ENCODE data around the gene NFATC3. TPM values are rescaled to one million over a fixed set of nuclear protein-coding genes. Genes with fewer than 3 reads are reported as not detected.

Gene NFATC3
- total RNA-seq, 2 donors from 2014 or later = 51.1 to 56.7 TPM

DNA sequence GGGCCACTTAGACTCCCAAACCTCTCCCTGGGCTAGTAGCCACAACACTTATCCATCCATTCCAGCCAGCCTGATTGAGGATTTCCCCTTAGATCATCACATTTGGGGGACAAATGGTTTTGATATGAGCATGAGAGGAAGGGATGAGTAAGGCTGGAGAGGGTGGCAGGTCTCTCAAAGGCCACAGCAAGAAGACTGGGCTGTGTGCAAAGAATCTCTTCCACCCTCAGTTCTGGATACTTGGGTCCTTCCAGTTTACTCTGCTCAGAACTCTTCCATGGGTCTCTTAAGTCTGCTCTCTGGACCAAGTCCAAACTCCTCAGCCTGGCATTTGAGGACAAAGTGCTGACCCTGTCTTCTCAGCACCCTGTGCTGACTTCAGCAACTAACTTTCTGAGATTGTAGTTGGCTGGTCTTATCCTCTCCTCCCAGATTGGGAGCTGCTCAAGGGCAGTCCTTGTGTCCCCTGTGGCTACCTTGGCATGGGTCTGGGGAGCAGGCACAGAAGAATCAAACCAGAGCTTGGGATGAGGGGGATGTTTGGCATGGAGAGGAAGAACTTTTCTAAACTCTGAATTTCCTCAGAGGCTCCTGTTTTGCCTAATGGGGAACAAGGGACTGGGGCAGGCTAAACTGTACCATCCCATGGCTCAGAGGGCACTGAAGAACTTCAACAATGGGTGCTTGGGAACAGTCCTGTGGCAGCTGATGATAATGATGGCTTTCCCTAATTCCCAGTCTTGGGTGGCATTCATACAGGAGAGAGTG is 3.1 kb upstream of the NFATC3 start:
- no peaks in the 10 kb centered on the region for H3K27me3 ChIP-seq (replicated peaks; ENCODE audit: insufficient read depth)
- H3K36me3 ChIP-seq = no peaks in the 10 kb centered on the region
- peak overlapping the region in 1 of 2 donors; percentile 100 for H3K27ac ChIP-seq
- H3K9me3 ChIP-seq = no peaks in the 10 kb centered on the region
- no peak for ATAC-seq (ENCODE audit: insufficient number of reproducible peaks, low FRiP score, low read depth)
- no peak for DNase-seq (ENCODE audit: low spot score)
- no peak overlapping the region for H3K4me3 ChIP-seq
- TF ChIP-seq, protein P1, sequence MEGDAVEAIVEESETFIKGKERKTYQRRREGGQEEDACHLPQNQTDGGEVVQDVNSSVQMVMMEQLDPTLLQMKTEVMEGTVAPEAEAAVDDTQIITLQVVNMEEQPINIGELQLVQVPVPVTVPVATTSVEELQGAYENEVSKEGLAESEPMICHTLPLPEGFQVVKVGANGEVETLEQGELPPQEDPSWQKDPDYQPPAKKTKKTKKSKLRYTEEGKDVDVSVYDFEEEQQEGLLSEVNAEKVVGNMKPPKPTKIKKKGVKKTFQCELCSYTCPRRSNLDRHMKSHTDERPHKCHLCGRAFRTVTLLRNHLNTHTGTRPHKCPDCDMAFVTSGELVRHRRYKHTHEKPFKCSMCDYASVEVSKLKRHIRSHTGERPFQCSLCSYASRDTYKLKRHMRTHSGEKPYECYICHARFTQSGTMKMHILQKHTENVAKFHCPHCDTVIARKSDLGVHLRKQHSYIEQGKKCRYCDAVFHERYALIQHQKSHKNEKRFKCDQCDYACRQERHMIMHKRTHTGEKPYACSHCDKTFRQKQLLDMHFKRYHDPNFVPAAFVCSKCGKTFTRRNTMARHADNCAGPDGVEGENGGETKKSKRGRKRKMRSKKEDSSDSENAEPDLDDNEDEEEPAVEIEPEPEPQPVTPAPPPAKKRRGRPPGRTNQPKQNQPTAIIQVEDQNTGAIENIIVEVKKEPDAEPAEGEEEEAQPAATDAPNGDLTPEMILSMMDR (IDR thresholded peaks at IDR 0.05) = no peak
- peaks cover 15 to 16% of the 10 kb centered on the region in 2 donors for H3K4me1 ChIP-seq (ENCODE audit: control insufficient read depth in 1 of 2, low read depth in 2 of 2)

DNA sequence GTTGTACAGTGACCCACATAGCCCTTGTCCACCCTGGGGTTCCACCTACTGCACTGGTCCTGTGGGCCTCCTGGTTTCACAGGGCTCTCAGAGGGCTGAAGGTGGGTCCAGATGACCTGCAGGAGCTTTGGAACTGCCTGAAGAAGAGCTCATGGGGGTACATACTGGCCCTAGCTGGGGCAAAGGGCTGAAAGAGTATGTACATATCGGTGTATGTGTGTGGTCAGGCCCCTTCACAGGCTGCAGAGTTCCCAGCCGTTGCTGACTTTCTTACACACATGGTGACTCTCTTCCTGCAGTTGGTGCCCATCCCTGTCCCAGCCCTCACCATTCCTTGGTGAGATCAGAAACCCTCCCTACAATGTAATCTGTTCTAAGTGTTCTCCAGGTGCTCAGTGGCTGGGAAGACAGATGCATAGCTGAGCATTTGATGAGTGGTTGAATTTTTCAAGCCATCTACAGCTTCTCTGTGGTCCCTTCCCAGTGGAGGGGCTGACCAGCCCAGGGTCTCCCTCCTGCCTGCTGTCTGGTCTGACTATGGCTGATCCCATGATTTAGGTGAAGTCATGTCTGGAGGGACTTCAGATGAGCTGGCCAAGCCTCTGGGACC is 2.4 kb upstream of the NFATC3 start:
- no peak overlapping the region for H3K4me3 ChIP-seq
- H3K27ac ChIP-seq = peak overlapping the region; percentile 99 to 100
- H3K9me3 ChIP-seq = no peaks in the 10 kb centered on the region
- H3K4me1 ChIP-seq (ENCODE audit: control insufficient read depth in 1 of 2, low read depth in 2 of 2) = peaks cover 21 to 22% of the 10 kb centered on the region in 2 donors
- DNase-seq (ENCODE audit: low spot score) = no peak
- TF ChIP-seq, protein P1 (IDR thresholded peaks at IDR 0.05) = no peak
- H3K36me3 ChIP-seq = no peaks in the 10 kb centered on the region
- no peak for ATAC-seq (ENCODE audit: insufficient number of reproducible peaks, low FRiP score, low read depth)
- no peaks in the 10 kb centered on the region for H3K27me3 ChIP-seq (replicated peaks; ENCODE audit: insufficient read depth)

- Histone ChIP-seq H3K27me3 (replicated peaks; ENCODE audit: insufficient read depth) (no peaks in the 10 kb centered on the region), H3K9me3 (no peaks in the 10 kb centered on the region), H3K4me1 (ENCODE audit: control insufficient read depth in 1 of 2, low read depth in 2 of 2) (peaks cover 25% of the 10 kb centered on the region in 2 donors), H3K4me3 (no peak overlapping the region), H3K27ac (peak overlapping the region; percentile 99 to 100), H3K36me3 (no peaks in the 10 kb centered on the region)
- no peak for DNase-seq (ENCODE audit: low spot score)
- ATAC-seq (ENCODE audit: insufficient number of reproducible peaks, low FRiP score, low read depth) = no peak
- TF ChIP-seq, protein P1 (IDR thresholded peaks at IDR 0.05) = no peak
Measured at GRCh38 chr16:68083239-68083781, 1.9 kb upstream of the NFATC3 start.

GRCh38 chr16:68083861-68084503 is 1.2 kb upstream of the NFATC3 start:
- no peak for ATAC-seq (ENCODE audit: insufficient number of reproducible peaks, low FRiP score, low read depth)
- TF ChIP-seq, protein P1 (IDR thresholded peaks at IDR 0.05) = no peak
- DNase-seq (ENCODE audit: low spot score) = no peak
- no peaks in the 10 kb centered on the region for H3K9me3 ChIP-seq
- peaks cover 30 to 32% of the 10 kb centered on the region in 2 donors for H3K4me1 ChIP-seq (ENCODE audit: control insufficient read depth in 1 of 2, low read depth in 2 of 2)
- peak overlapping the region; percentile 90 for H3K4me3 ChIP-seq
- H3K27ac ChIP-seq = peak overlapping the region; percentile 99 to 100
- H3K27me3 ChIP-seq (replicated peaks; ENCODE audit: insufficient read depth) = no peaks in the 10 kb centered on the region
- H3K36me3 ChIP-seq = no peaks in the 10 kb centered on the region

Measured in thoracic aorta (tissue), 2 donors.